Esophagus (tissue), 2 donors: ENCODE data around the gene MSI2. TPM values are rescaled to one million over a fixed set of nuclear protein-coding genes. Genes with fewer than 3 reads are reported as not detected.

Source experiments
- H3K27ac ChIP-seq, 2 donors: one replicate each; pipeline ENCODE4 v1.5.1; 2013; ENCODE audit warnings: low read depth in 2 of 2, mild to moderate bottlenecking in 2 of 2, inconsistent platforms in 1 of 2, low read length in 1 of 2, moderate library complexity in 1 of 2
- H3K27me3 ChIP-seq, 2 donors: one replicate each; pipeline ENCODE4 v1.6.1; 2013; ENCODE audit warnings: low read length in 2 of 2, control low read depth in 1 of 2, mild to moderate bottlenecking in 1 of 2; ENCODE audit not compliant: insufficient read depth in 2 of 2, control insufficient read depth in 1 of 2
- H3K36me3 ChIP-seq, 2 donors: one replicate each; pipeline ENCODE4 v1.6.1; 2013; ENCODE audit warnings: low read length in 1 of 2; ENCODE audit not compliant: control insufficient read depth in 2 of 2, insufficient read depth in 2 of 2
- H3K4me1 ChIP-seq, 2 donors: one replicate each; pipeline ENCODE4 v1.6.1; 2013; ENCODE audit warnings: low read length in 1 of 2; ENCODE audit not compliant: control insufficient read depth in 2 of 2, insufficient read depth in 2 of 2
- H3K4me3 ChIP-seq, 2 donors: one replicate each; pipeline ENCODE4 v1.5.1; 2013; ENCODE audit warnings: low read length in 2 of 2, mild to moderate bottlenecking in 2 of 2, low read depth in 1 of 2, moderate library complexity in 1 of 2
- H3K9me3 ChIP-seq, 2 donors: one replicate each; pipeline ENCODE4 v1.6.1; 2013; ENCODE audit warnings: mild to moderate bottlenecking in 2 of 2, low read depth in 1 of 2, low read length in 1 of 2, moderate library complexity in 1 of 2; ENCODE audit not compliant: control insufficient read depth in 2 of 2, insufficient read depth in 1 of 2
- WGBS, 2 donors: extraction: QIAGEN DNeasy Blood & Tissue Kit; methylation state at CpG; one replicate each; pipeline ENCODE4 v1.1.7; 2013; 5-methylcytosine and 5-hydroxymethylcytosine counted together
- polyA plus RNA-seq, 2 donors: library from polyadenylated mRNA; stranded (reverse); fragments of 200-250 nt; gene quantifications; one replicate each; pipeline ENCODE4 v1.2.3, GENCODE V29; 2013
- donor health status: healthy with polysubstance abuse.
- donor health status: Bipolar disorder and iron deficiency.

Gene MSI2
- polyA plus RNA-seq, 2 donors = 7.8 to 8.2 TPM

- Histone ChIP-seq H3K36me3 (no peaks in the 10 kb centered on the region), H3K27me3 (no peaks in the 10 kb centered on the region)
Observed at GRCh38 chr17:57317079-57317478, 60.8 kb downstream of the MSI2 start.

GRCh38 chr17:57318913-57319312, 62.6 kb downstream of the MSI2 start:
- Histone ChIP-seq H3K27ac (no peak overlapping the region), H3K4me3 (no peak overlapping the region), H3K9me3 (no peaks in the 10 kb centered on the region), H3K27me3 (no peaks in the 10 kb centered on the region), H3K36me3 (no peaks in the 10 kb centered on the region), H3K4me1 (no peaks in the 10 kb centered on the region)
- WGBS, 2 donors = 92 to 95% methylated on average over 6 of the region's 6 CpGs

More at GRCh38 chr17:57317079-57317478, 60.8 kb downstream of the MSI2 start:
- H3K4me1 ChIP-seq = no peaks in the 10 kb centered on the region
- 95 to 99% methylated on average over 3 of the region's 3 CpGs for WGBS, 2 donors
- H3K4me3 ChIP-seq = no peak overlapping the region
- no peaks in the 10 kb centered on the region for H3K9me3 ChIP-seq
- H3K27ac ChIP-seq = no peak overlapping the region

- no peak overlapping the region for H3K27ac ChIP-seq
- no peaks in the 10 kb centered on the region for H3K4me1 ChIP-seq
- H3K4me3 ChIP-seq = no peak overlapping the region
- H3K36me3 ChIP-seq = peaks cover 0 to 2% of the 10 kb centered on the region in 2 donors
- 92 to 95% methylated on average over 9 of the region's 9 CpGs for WGBS, 2 donors
- no peaks in the 10 kb centered on the region for H3K9me3 ChIP-seq
- H3K27me3 ChIP-seq = no peaks in the 10 kb centered on the region
Observed at GRCh38 chr17:57319806-57320205, 63.5 kb downstream of the MSI2 start.

- Histone ChIP-seq H3K4me3 (no peak overlapping the region), H3K27ac (no peak overlapping the region), H3K9me3 (no peaks in the 10 kb centered on the region), H3K27me3 (no peaks in the 10 kb centered on the region), H3K4me1 (no peaks in the 10 kb centered on the region), H3K36me3 (peaks cover 0 to 2% of the 10 kb centered on the region in 2 donors)
- 88 to 90% methylated on average over 10 of the region's 10 CpGs for WGBS, 2 donors
Observed at GRCh38 chr17:57323391-57323790, 67.1 kb downstream of the MSI2 start.

- Histone ChIP-seq H3K27me3 (no peaks in the 10 kb centered on the region), H3K4me1 (no peaks in the 10 kb centered on the region), H3K36me3 (peaks cover 0 to 2% of the 10 kb centered on the region in 2 donors), H3K9me3 (no peaks in the 10 kb centered on the region), H3K4me3 (no peak overlapping the region), H3K27ac (no peak overlapping the region)
- 97 to 98% methylated on average over 13 of the region's 13 CpGs for WGBS, 2 donors
Observed at GRCh38 chr17:57324060-57324459, 67.7 kb downstream of the MSI2 start.

GRCh38 chr17:57324631-57325030, 68.3 kb downstream of the MSI2 start:
- H3K4me1 ChIP-seq = no peaks in the 10 kb centered on the region
- H3K4me3 ChIP-seq = no peak overlapping the region
- no peak overlapping the region for H3K27ac ChIP-seq
- H3K36me3 ChIP-seq = peaks cover 0 to 2% of the 10 kb centered on the region in 2 donors
- no peaks in the 10 kb centered on the region for H3K9me3 ChIP-seq
- H3K27me3 ChIP-seq = no peaks in the 10 kb centered on the region

GRCh38 chr17:57326336-57326735, 70.0 kb downstream of the MSI2 start:
- WGBS, 2 donors = 74 to 88% methylated on average over 2 of the region's 2 CpGs
- no peak overlapping the region for H3K4me3 ChIP-seq
- no peaks in the 10 kb centered on the region for H3K27me3 ChIP-seq

GRCh38 chr17:57326764-57327163, 70.4 kb downstream of the MSI2 start:
- no peak overlapping the region for H3K4me3 ChIP-seq
- H3K27me3 ChIP-seq = no peaks in the 10 kb centered on the region
- peaks cover 0 to 6% of the 10 kb centered on the region in 2 donors for H3K36me3 ChIP-seq
- H3K27ac ChIP-seq = no peak overlapping the region
- no peaks in the 10 kb centered on the region for H3K4me1 ChIP-seq
- no peaks in the 10 kb centered on the region for H3K9me3 ChIP-seq
- WGBS, 2 donors = 93% methylated on average over 5 of the region's 5 CpGs

More at GRCh38 chr17:57326336-57326735, 70.0 kb downstream of the MSI2 start:
- Histone ChIP-seq H3K27ac (no peak overlapping the region), H3K4me1 (no peaks in the 10 kb centered on the region), H3K36me3 (peaks cover 0 to 4% of the 10 kb centered on the region in 2 donors), H3K9me3 (no peaks in the 10 kb centered on the region)

- no peaks in the 10 kb centered on the region for H3K9me3 ChIP-seq
- H3K4me3 ChIP-seq = no peak overlapping the region
- H3K27ac ChIP-seq = no peak overlapping the region
- H3K4me1 ChIP-seq = no peaks in the 10 kb centered on the region
- H3K36me3 ChIP-seq = peaks cover 0 to 6% of the 10 kb centered on the region in 2 donors
- no peaks in the 10 kb centered on the region for H3K27me3 ChIP-seq
- WGBS, 2 donors = 92 to 94% methylated on average over 6 of the region's 6 CpGs
Observed at GRCh38 chr17:57327176-57327970, 71.0 kb downstream of the MSI2 start.
